IMR-90 (cell line): ENCODE results near the gene CLCA1. TPM values are rescaled to one million over a fixed set of nuclear protein-coding genes. Genes with fewer than 3 reads are reported as not detected.

Experiments
- ATAC-seq: fragments of 200-7000 bp; cut with Tn5 transposase; 2 replicates; pipeline ENCODE4 v1.9.1; 2020; ENCODE audit warnings: low read depth, mild to moderate bottlenecking, moderate library complexity
- BruUV-seq: library from RNA; stranded (reverse); fragments of 400-500 nt; replicated peaks from 2 replicates; lab custom pipeline; 2021; lab: Mats Ljungman, UMichigan
- CTCF ChIA-PET: fragments of 300-600 bp; formaldehyde crosslinking; extraction: SDS; loops from one replicate; lab custom pipeline; 2021; ENCODE audit warnings: antibody characterized with exemption; lab: Yijun Ruan, JAX
- POLR2A ChIA-PET: fragments of 300-600 bp; sonication (Branson Sonifier 250); formaldehyde crosslinking; loops from one replicate; lab custom pipeline; 2022; ENCODE audit warnings: antibody characterized with exemption; ENCODE audit not compliant: unreplicated experiment; lab: Charles Lee
- DNase-seq: peaks from one replicate; pipeline ENCODE4 v3.0.0; 2013
- H2AFZ ChIP-seq: replicated peaks from 2 replicates; pipeline ENCODE3; 2013; ENCODE audit warnings: low read length, mild to moderate bottlenecking; ENCODE audit not compliant: poor library complexity
- H2AK5ac ChIP-seq: 2 replicates; pipeline ENCODE4 v1.6.1; 2013; ENCODE audit warnings: low read depth, low read length, inconsistent platforms
- H2AK9ac ChIP-seq: replicated peaks from 2 replicates; pipeline ENCODE3; 2013; ENCODE audit warnings: mild to moderate bottlenecking, low read depth, low read length, moderate library complexity; ENCODE audit not compliant: poor library complexity
- H2BK120ac ChIP-seq: 2 replicates; pipeline ENCODE4 v1.6.1; 2013; ENCODE audit warnings: low read depth, low read length, inconsistent platforms
- H2BK15ac ChIP-seq: 3 replicates; pipeline ENCODE4 v1.6.1; 2013; ENCODE audit warnings: low read depth, low read length, inconsistent platforms
- H2BK20ac ChIP-seq: 2 replicates; pipeline ENCODE4 v1.6.1; 2013; ENCODE audit warnings: low read depth, mild to moderate bottlenecking, inconsistent platforms, low read length, moderate library complexity
- H2BK5ac ChIP-seq: 2 replicates; pipeline ENCODE4 v1.6.1; 2013; ENCODE audit warnings: mild to moderate bottlenecking, low read depth, low read length, inconsistent platforms; ENCODE audit not compliant: poor library complexity, severe bottlenecking
- H3K14ac ChIP-seq: replicated peaks from 2 replicates; pipeline ENCODE4 v1.6.1; 2013; ENCODE audit warnings: low read depth, low read length, inconsistent platforms
- H3K18ac ChIP-seq: 2 replicates; pipeline ENCODE4 v1.6.1; 2013; ENCODE audit warnings: low read depth, low read length, control low read depth
- H3K23ac ChIP-seq: 2 replicates; pipeline ENCODE4 v1.6.1; 2013; ENCODE audit warnings: low read depth, low read length, inconsistent platforms
- H3K27ac ChIP-seq: 2 replicates; pipeline ENCODE4 v1.5.1; 2013; ENCODE audit warnings: mild to moderate bottlenecking, control low read depth, low read length; ENCODE audit not compliant: insufficient read depth
- H3K27me3 ChIP-seq: 2 replicates; pipeline ENCODE4 v1.6.1; 2013; ENCODE audit warnings: low read length; ENCODE audit not compliant: control insufficient read depth, insufficient read depth
- H3K36me3 ChIP-seq: 2 replicates; pipeline ENCODE4 v1.6.1; 2013; ENCODE audit warnings: low read length, mixed read lengths; ENCODE audit not compliant: control insufficient read depth, insufficient read depth
- H3K4ac ChIP-seq: 2 replicates; pipeline ENCODE4 v1.6.1; 2013; ENCODE audit warnings: low read depth, low read length, inconsistent platforms
- H3K4me1 ChIP-seq: 2 replicates; pipeline ENCODE4 v1.6.1; 2013; ENCODE audit warnings: low read length, mixed read lengths; ENCODE audit not compliant: control insufficient read depth, insufficient read depth
- H3K4me2 ChIP-seq: 2 replicates; pipeline ENCODE4 v1.6.1; 2013; ENCODE audit warnings: low read depth, mild to moderate bottlenecking, control low read depth, low read length, moderate library complexity
- H3K4me3 ChIP-seq: 2 replicates; pipeline ENCODE4 v1.5.1; 2013; ENCODE audit warnings: low read depth, mild to moderate bottlenecking, control low read depth, low read length, moderate library complexity; ENCODE audit not compliant: insufficient read depth
- H3K56ac ChIP-seq: 2 replicates; pipeline ENCODE4 v1.6.1; 2013; ENCODE audit warnings: low read length, inconsistent platforms; ENCODE audit not compliant: insufficient read depth; ENCODE audit errors: extremely low read depth
- H3K79me1 ChIP-seq, 2 experiments: 2 replicates each; pipeline ENCODE4 v1.6.1; 2013; ENCODE audit warnings: low read length in 2 of 2, inconsistent platforms in 1 of 2, low read depth in 1 of 2
- H3K9ac ChIP-seq: 2 replicates; pipeline ENCODE4 v1.6.1; 2013; ENCODE audit warnings: low read depth, low read length, control low read depth
- H3K9me1 ChIP-seq: 2 replicates; pipeline ENCODE4 v1.6.1; 2013; ENCODE audit warnings: low read length, inconsistent platforms; ENCODE audit not compliant: insufficient read depth
- H3K9me3 ChIP-seq: 2 replicates; pipeline ENCODE4 v1.6.1; 2013; ENCODE audit warnings: low read length; ENCODE audit not compliant: control insufficient read depth, insufficient read depth
- H4K20me1 ChIP-seq: 2 replicates; pipeline ENCODE4 v1.6.1; 2013; ENCODE audit warnings: low read length, inconsistent platforms; ENCODE audit not compliant: insufficient read depth
- H4K5ac ChIP-seq: 2 replicates; pipeline ENCODE4 v1.6.1; 2013; ENCODE audit warnings: mild to moderate bottlenecking, low read depth, low read length, control low read depth
- H4K8ac ChIP-seq, 2 experiments: 2 replicates each; pipeline ENCODE4 v1.6.1; 2013; ENCODE audit warnings: low read depth in 2 of 2, low read length in 2 of 2, control low read depth in 1 of 2, inconsistent platforms in 1 of 2
- H4K91ac ChIP-seq: 2 replicates; pipeline ENCODE4 v1.6.1; 2013; ENCODE audit warnings: low read depth, low read length, inconsistent platforms; ENCODE audit not compliant: insufficient read depth
- BHLHE40 ChIP-seq: fragments of 150-350 bp; IDR thresholded peaks from 2 replicates; pipeline ENCODE4 v1.6.1; 2016; ENCODE audit warnings: mild to moderate bottlenecking, low read depth, low read length
- CEBPB ChIP-seq: IDR thresholded peaks from 2 replicates; pipeline ENCODE4 v1.6.1; 2012; ENCODE audit warnings: low read depth, low read length, improper control_type of control experiment
- CHD1 ChIP-seq: IDR thresholded peaks from 2 replicates; pipeline ENCODE4 v1.6.1; 2012; ENCODE audit warnings: low read depth, low read length, improper control_type of control experiment
- CTCF ChIP-seq: conservative IDR thresholded peaks from 2 replicates; pipeline ENCODE4 v1.5.1; 2012; ENCODE audit warnings: mild to moderate bottlenecking, low read depth, low read length, improper control_type of control experiment
- ELK1 ChIP-seq: fragments of 150-350 bp; IDR thresholded peaks from 2 replicates; pipeline ENCODE4 v1.6.1; 2016; ENCODE audit warnings: low read depth, mild to moderate bottlenecking, low read length, moderate library complexity, borderline replicate concordance
- FOS ChIP-seq: fragments of 150-350 bp; IDR thresholded peaks from 2 replicates; pipeline ENCODE4 v1.6.1; 2016; ENCODE audit warnings: low read depth, low read length
- MAFK ChIP-seq: IDR thresholded peaks from 2 replicates; pipeline ENCODE4 v1.6.1; 2012; ENCODE audit warnings: low read depth, low read length, improper control_type of control experiment
- MAZ ChIP-seq: IDR thresholded peaks from 2 replicates; pipeline ENCODE4 v1.6.1; 2012; ENCODE audit warnings: low read depth, mild to moderate bottlenecking, low read length, improper control_type of control experiment, moderate library complexity, borderline replicate concordance
- MXI1 ChIP-seq: IDR thresholded peaks from 2 replicates; pipeline ENCODE4 v1.6.1; 2012; ENCODE audit warnings: low read depth, mild to moderate bottlenecking, low read length, moderate library complexity, borderline replicate concordance
- NFE2L2 ChIP-seq: fragments of 150-350 bp; IDR thresholded peaks from 2 replicates; pipeline ENCODE4 v1.6.1; 2016; ENCODE audit warnings: low read depth, mild to moderate bottlenecking, low read length
- POLR2A ChIP-seq: IDR thresholded peaks from 2 replicates; pipeline ENCODE4 v1.6.1; 2012; ENCODE audit warnings: mild to moderate bottlenecking, low read depth, low read length
- RAD21 ChIP-seq: IDR thresholded peaks from 2 replicates; pipeline ENCODE4 v1.6.1; 2012; ENCODE audit warnings: low read length, improper control_type of control experiment
- RCOR1 ChIP-seq: IDR thresholded peaks from 2 replicates; pipeline ENCODE4 v1.6.1; 2012; ENCODE audit warnings: mild to moderate bottlenecking, low read length, improper control_type of control experiment; ENCODE audit not compliant: insufficient replicate concordance
- RFX5 ChIP-seq: IDR thresholded peaks from 2 replicates; pipeline ENCODE4 v1.8.0; 2012; ENCODE audit warnings: low read depth, mild to moderate bottlenecking, low read length, moderate library complexity
- SMC3 ChIP-seq: fragments of 150-350 bp; IDR thresholded peaks from 2 replicates; pipeline ENCODE4 v1.6.1; 2016; ENCODE audit warnings: low read depth, mild to moderate bottlenecking, antibody characterized with exemption, low read length, moderate library complexity
- USF2 ChIP-seq: fragments of 150-350 bp; IDR thresholded peaks from 2 replicates; pipeline ENCODE4 v1.6.1; 2017; ENCODE audit warnings: mild to moderate bottlenecking, antibody characterized with exemption, low read length, low read depth
- WGBS, 2 experiments: methylation state at CpG; one replicate each; pipeline versions ENCODE4 v1.1.5 to v1.1.7; 2013; ENCODE audit warnings: missing lambda C conversion rate in 2 of 2; ENCODE audit not compliant: insufficient read length in 1 of 2; ENCODE audit errors: extremely low coverage in 2 of 2; 5-methylcytosine and 5-hydroxymethylcytosine counted together
- dilution Hi-C: fragments of 300-500 bp; cut with HindIII; formaldehyde crosslinking; loops from one replicate; pipeline ENCODE4 v1.14.3; 2018; ENCODE audit warnings: low sequenced_read_pairs; ENCODE audit not compliant: unreplicated experiment
- in situ Hi-C: fragments of 300-500 bp; cut with MboI; formaldehyde crosslinking; loops from 3 replicates; pipeline ENCODE4 v1.14.3; 2019; ENCODE audit warnings: low sequenced_read_pairs, inconsistent platforms, mixed read lengths
- intact Hi-C: fragments of 100-400 bp; cut with micrococcal nuclease; formaldehyde crosslinking; loops from 2 replicates; pipeline ENCODE4 v1.10.0; 2022
- polyA plus RNA-seq, 3 experiments: library from polyadenylated mRNA; depleted of rRNA; stranded (reverse); fragments of >200 nt; gene quantifications; 2 replicates each; pipeline ENCODE4 v1.2.3, GENCODE V29; 2012; ENCODE audit warnings: low replicate concordance in 1 of 3
- total RNA-seq: library from RNA; depleted of rRNA; stranded (reverse); fragments of >200 nt; gene quantifications from 2 replicates; pipeline ENCODE4 v1.2.3, GENCODE V29; 2012

Gene CLCA1
- total and polyA plus RNA-seq, 2 of the 4 experiments (the other 2 are of a cell fraction) = not detected

GRCh38 chr1:86520789-86521521 lies 52.2 kb downstream of the CLCA1 start:
- BruUV-seq = no TSS peak

More at GRCh38 chr1:86520789-86521521, 52.2 kb downstream of the CLCA1 start:
- no peak overlapping the region for H2AK5ac ChIP-seq
- no peaks in the 10 kb centered on the region for H3K9me3 ChIP-seq
- no peak for DNase-seq
- in situ Hi-C loops (no loop called here), intact Hi-C loops (no loop called here), dilution Hi-C loops (no loop called here)
- no peaks in the 10 kb centered on the region for H3K79me1 ChIP-seq
- TF ChIP-seq BHLHE40 = no peak
- TF ChIP-seq FOS = no peak
- TF ChIP-seq MAFK = no peak
- TF ChIP-seq CHD1 = no peak
- TF ChIP-seq USF2 = no peak
- TF ChIP-seq NFE2L2 = no peak
- no peak for TF ChIP-seq CTCF
- no peak for TF ChIP-seq ELK1
- TF ChIP-seq RAD21 = no peak
- no peak for TF ChIP-seq SMC3
- no peak for TF ChIP-seq MXI1
- no peak for TF ChIP-seq RFX5
- TF ChIP-seq POLR2A = no peak
- no peak for TF ChIP-seq CEBPB
- no peak for TF ChIP-seq MAZ
- TF ChIP-seq RCOR1 = no peak
- H3K18ac ChIP-seq = no peak overlapping the region
- H3K56ac ChIP-seq = no peak overlapping the region
- H3K4me3 ChIP-seq = no peak overlapping the region
- WGBS, 2 experiments = 67% methylated on average over 1 of the region's 4 CpGs; no CpG with 5 or more reads in 1 of the 2 experiments
- ATAC-seq = no peak
- H3K27ac ChIP-seq = no peak overlapping the region
- no peaks in the 10 kb centered on the region for H4K20me1 ChIP-seq
- no peak overlapping the region for H4K91ac ChIP-seq
- POLR2A ChIA-PET = no interaction called here
- H2BK15ac ChIP-seq = no peak overlapping the region
- no peak overlapping the region for H3K4me2 ChIP-seq
- no peak overlapping the region for H4K5ac ChIP-seq
- no peak overlapping the region for H3K23ac ChIP-seq
- H2BK120ac ChIP-seq = no peak overlapping the region
- H3K4ac ChIP-seq = no peak overlapping the region
- H4K8ac ChIP-seq = no peak overlapping the region
- no peak overlapping the region for H2AFZ ChIP-seq
- H3K36me3 ChIP-seq = no peaks in the 10 kb centered on the region
- H2BK5ac ChIP-seq = no peak overlapping the region
- no peak overlapping the region for H3K14ac ChIP-seq
- H2BK20ac ChIP-seq = no peak overlapping the region
- H3K4me1 ChIP-seq = no peaks in the 10 kb centered on the region
- CTCF ChIA-PET = no interaction called here
- no peak overlapping the region for H2AK9ac ChIP-seq
- H3K9me1 ChIP-seq = no peaks in the 10 kb centered on the region
- H3K9ac ChIP-seq = no peak overlapping the region
- no peaks in the 10 kb centered on the region for H3K27me3 ChIP-seq
